Ovary (tissue), 3 donors: ENCODE measurements around the gene RSF1.

Source experiments
- CTCF ChIP-seq, 3 donors: fragments of 450-650 bp in 2 of 3; fragments of 200-600 bp in 1 of 3; IDR thresholded peaks; one replicate each; pipeline versions ENCODE4 v1.5.1 to v1.8.0; 2016 to 2022; ENCODE audit warnings: antibody characterized with exemption in 3 of 3, mild to moderate bottlenecking in 1 of 3
- EP300 ChIP-seq: sonication (generic); formaldehyde crosslinking; IDR thresholded peaks from one replicate; pipeline ENCODE4 v1.6.1; 2017; ENCODE audit warnings: antibody characterized with exemption
- donor health status: DM: no; HTN: no; CAD: no.

- TF ChIP-seq CTCF (IDR thresholded peaks at IDR 0.05) (no peak), EP300 (no peak)
These were observed 37.5 kb downstream of the RSF1 start for GRCh38 chr11:77783025-77783424.
